Effector memory CD4-positive, alpha-beta T cell (primary cell): Measurements from ENCODE around the gene NDUFS2.

ENCODE experiments used
- DNase-seq, 3 donors: peaks; one replicate each; pipeline ENCODE4 v3.0.0-alpha.2; 2020
- H3K27ac ChIP-seq: 2 replicates; pipeline ENCODE4 v1.7.0; 2013; ENCODE audit warnings: mild to moderate bottlenecking, low read length, moderate library complexity; ENCODE audit not compliant: insufficient read depth, poor library complexity, severe bottlenecking
- H3K27me3 ChIP-seq: replicated peaks from 2 replicates; pipeline ENCODE4 v1.7.0; 2013; ENCODE audit warnings: mild to moderate bottlenecking, low read length; ENCODE audit not compliant: insufficient read depth, control insufficient read depth, poor library complexity, severe bottlenecking
- H3K36me3 ChIP-seq: 2 replicates; pipeline ENCODE4 v1.7.0; 2013; ENCODE audit warnings: mild to moderate bottlenecking, low read length, moderate library complexity; ENCODE audit not compliant: control insufficient read depth, insufficient read depth
- H3K4me1 ChIP-seq: 2 replicates; pipeline ENCODE4 v1.7.0; 2013; ENCODE audit warnings: low read length, mild to moderate bottlenecking; ENCODE audit not compliant: control insufficient read depth, insufficient read depth, poor library complexity, severe bottlenecking
- H3K4me3 ChIP-seq: 2 replicates; pipeline ENCODE4 v1.7.0; 2013; ENCODE audit warnings: low read length, low read depth, mild to moderate bottlenecking; ENCODE audit not compliant: insufficient read depth, poor library complexity, severe bottlenecking
- H3K9me3 ChIP-seq: 2 replicates; pipeline ENCODE4 v1.7.0; 2013; ENCODE audit warnings: mild to moderate bottlenecking, low read length, moderate library complexity; ENCODE audit not compliant: control insufficient read depth

Gene NDUFS2

GRCh38 chr1:161260376-161261260 is 58.5 kb downstream of the NDUFS2 start:
- Histone ChIP-seq H3K4me1 (peaks cover 9% of the 10 kb centered on the region), H3K4me3 (no peak overlapping the region), H3K9me3 (no peaks in the 10 kb centered on the region), H3K27me3 (peaks cover 18% of the 10 kb centered on the region), H3K27ac (no peak overlapping the region), H3K36me3 (no peaks in the 10 kb centered on the region)
- no peak for DNase-seq

GRCh38 chr1:161261261-161262235 is 59.4 kb downstream of the NDUFS2 start:
- no peak for DNase-seq
- Histone ChIP-seq H3K27me3 (peaks cover 18% of the 10 kb centered on the region), H3K27ac (no peak overlapping the region), H3K4me3 (no peak overlapping the region), H3K4me1 (peaks cover 9% of the 10 kb centered on the region), H3K9me3 (no peaks in the 10 kb centered on the region), H3K36me3 (no peaks in the 10 kb centered on the region)
